ENCODE data around the gene COL21A1. TPM values are rescaled to one million over a fixed set of nuclear protein-coding genes. Genes with fewer than 3 reads are reported as not detected.

Gene COL21A1
- total and polyA plus RNA-seq, 2 of the 4 experiments (the other 2 are of a cell fraction) = 0.05 TPM; not detected in 1

DNA sequence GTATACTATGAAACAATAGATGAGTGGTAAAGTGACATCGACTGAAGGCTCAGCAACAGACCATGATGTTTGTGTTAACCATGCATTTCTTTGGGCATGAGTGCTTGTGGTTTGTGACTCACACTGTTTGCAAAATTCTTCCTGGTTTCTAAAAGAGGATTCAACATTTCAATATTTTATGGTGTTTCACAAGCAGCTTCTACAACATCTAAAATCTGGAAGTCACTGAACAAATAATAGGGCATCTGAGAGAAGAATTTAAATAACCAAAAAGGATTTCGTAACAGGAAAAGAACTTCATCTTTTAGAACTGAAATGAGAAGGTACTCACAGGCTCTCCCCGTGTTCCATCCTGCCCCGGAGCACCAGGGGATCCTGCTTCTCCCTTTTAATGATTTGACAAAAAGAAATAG lies 146.2 kb downstream of the COL21A1 start:
- dilution Hi-C loops (cut with HindIII; ENCODE audit: low sequenced_read_pairs, unreplicated experiment) = no loop called here
- Histone ChIP-seq H2AK5ac (ENCODE audit: low read depth, low read length) (no peak overlapping the region), H3K4ac (ENCODE audit: low read depth, low read length) (no peak overlapping the region), H3K23ac (ENCODE audit: low read depth, low read length) (no peak overlapping the region), H3K4me3 (ENCODE audit: insufficient read depth, low read depth, low read length) (no peak overlapping the region), H3K9ac (ENCODE audit: low read depth, low read length) (no peak overlapping the region), H3K9me3 (ENCODE audit: control insufficient read depth, insufficient read depth, low read length) (no peaks in the 10 kb centered on the region), H3K56ac (ENCODE audit: extremely low read depth, insufficient read depth, low read length) (no peak overlapping the region), H4K8ac (ENCODE audit: low read depth in 2 of 2, low read length in 2 of 2) (no peak overlapping the region), H3K27me3 (ENCODE audit: control insufficient read depth, insufficient read depth, low read length) (no peaks in the 10 kb centered on the region), H2BK120ac (ENCODE audit: low read depth, low read length) (peak overlapping the region; percentile 38; the same call in 1 of the 2 replicates), H2BK5ac (ENCODE audit: low read depth, low read length, poor library complexity, severe bottlenecking) (no peak overlapping the region), H2BK15ac (ENCODE audit: low read depth, low read length) (no peak overlapping the region), H3K14ac (replicated peaks; ENCODE audit: low read depth, low read length) (no peak overlapping the region), H2BK20ac (ENCODE audit: low read depth, low read length) (no peak overlapping the region), H3K9me1 (ENCODE audit: insufficient read depth, low read length) (no peaks in the 10 kb centered on the region), H3K18ac (ENCODE audit: low read depth, low read length) (no peak overlapping the region), H4K20me1 (ENCODE audit: insufficient read depth, low read length) (no peaks in the 10 kb centered on the region), H4K91ac (ENCODE audit: insufficient read depth, low read depth, low read length) (no peak overlapping the region), H3K4me2 (ENCODE audit: low read depth, low read length) (peak overlapping the region; percentile 35; the same call in 1 of the 2 replicates), H3K4me1 (ENCODE audit: control insufficient read depth, insufficient read depth, low read length) (no peaks in the 10 kb centered on the region), H4K5ac (ENCODE audit: low read depth, low read length) (no peak overlapping the region), H3K36me3 (ENCODE audit: control insufficient read depth, insufficient read depth, low read length) (no peaks in the 10 kb centered on the region), H3K79me1 (ENCODE audit: low read depth in 1 of 2, low read length in 2 of 2) (no peaks in the 10 kb centered on the region), H2AFZ (replicated peaks; ENCODE audit: low read length, poor library complexity) (no peak overlapping the region), H2AK9ac (replicated peaks; ENCODE audit: low read depth, low read length, poor library complexity) (no peak overlapping the region), H3K27ac (ENCODE audit: insufficient read depth, low read length) (peak overlapping the region; percentile 33; the same call in 1 of the 2 replicates)
- intact Hi-C loops (cut with micrococcal nuclease) = no loop called here
- peak; percentile 97 for ATAC-seq (ENCODE audit: low read depth)
- TF ChIP-seq BHLHE40 (IDR thresholded peaks at IDR 0.05; ENCODE audit: low read depth, low read length) (no peak; the same call in 1 of the 2 replicates), FOS (IDR thresholded peaks at IDR 0.05; ENCODE audit: low read depth, low read length) (peak; percentile 74), RFX5 (IDR thresholded peaks at IDR 0.05; ENCODE audit: low read depth, low read length) (no peak), CHD1 (IDR thresholded peaks at IDR 0.05; ENCODE audit: low read depth, low read length) (no peak), CEBPB (IDR thresholded peaks at IDR 0.05; ENCODE audit: low read depth, low read length) (peak; percentile 89), MAFK (IDR thresholded peaks at IDR 0.05; ENCODE audit: low read depth, low read length) (no peak; the same call in 1 of the 2 replicates), MXI1 (IDR thresholded peaks at IDR 0.05; ENCODE audit: borderline replicate concordance, low read depth, low read length) (no peak)
- DNase-seq = peak; percentile 94
- ChIA-PET CTCF (no interaction called here), POLR2A (ENCODE audit: unreplicated experiment) (no interaction called here)
- 0% methylated on average over 1 of the region's 4 CpGs; no CpG with 5 or more reads in 1 of the 2 experiments for WGBS, 2 experiments (ENCODE audit: extremely low coverage in 2 of 2, insufficient read length in 1 of 2)
- no TSS peak for BruUV-seq (replicated peaks)
- in situ Hi-C loops (cut with MboI; ENCODE audit: low sequenced_read_pairs) = no loop called here

Measured in IMR-90 (cell line).